ENCODE measurements around the gene CAT.

Gene CAT

DNA sequence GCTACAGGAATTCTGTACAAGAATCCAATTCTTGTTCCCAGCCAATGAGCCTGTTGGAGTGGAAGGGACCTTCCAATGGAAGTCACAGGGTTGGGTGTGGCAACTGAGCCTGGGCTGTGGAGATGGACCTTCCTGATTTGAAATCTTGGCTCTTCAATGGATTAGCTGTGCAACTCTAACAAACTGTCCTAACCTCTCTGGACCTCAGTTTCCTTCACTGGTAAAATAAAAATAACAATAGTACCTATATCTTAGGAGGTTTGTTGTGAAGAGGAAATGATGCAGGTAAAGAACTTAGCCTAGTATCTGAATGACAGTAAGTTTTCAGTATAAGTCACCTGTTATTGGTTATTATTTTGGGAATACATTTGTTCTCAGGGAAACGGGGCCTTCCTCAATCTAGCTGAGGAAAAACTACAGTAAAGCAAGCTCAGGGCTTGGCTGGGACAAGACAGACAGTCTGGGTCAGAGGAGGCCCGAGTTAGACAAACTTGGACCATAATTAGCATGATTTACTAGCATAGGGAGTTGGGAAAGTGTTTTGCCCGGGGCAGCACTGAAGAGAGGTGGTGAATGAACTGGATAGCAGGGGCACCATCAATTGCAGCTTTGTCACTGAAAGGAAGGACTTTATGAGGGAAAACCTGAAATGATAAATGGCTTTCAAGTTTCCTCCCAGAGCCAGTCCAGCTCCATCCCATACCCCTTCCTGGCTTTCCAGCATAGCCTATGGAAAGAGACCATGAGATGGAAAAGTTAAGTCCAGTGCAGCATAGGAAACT, 61.2 kb downstream of the CAT start:
- DNase-seq: no peak

DNA sequence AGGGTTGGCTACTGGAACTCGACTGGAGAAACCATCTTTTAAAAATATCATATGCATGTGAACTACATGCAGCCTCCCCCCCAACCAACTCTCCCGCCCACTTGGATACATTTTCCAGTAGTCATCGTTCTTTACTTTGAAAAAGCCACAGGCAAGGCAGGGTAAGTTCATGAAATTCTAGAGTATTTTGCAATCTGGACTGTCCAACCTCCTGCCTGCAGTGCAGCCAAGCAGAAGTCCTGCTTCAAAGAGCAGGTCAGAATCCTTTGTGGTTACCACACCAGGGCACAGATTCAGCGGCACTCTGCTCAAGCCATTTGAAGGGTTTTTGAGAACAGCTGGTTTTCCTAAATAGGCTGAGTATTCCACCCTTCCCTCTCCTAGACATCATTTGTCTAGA, 62.8 kb downstream of the CAT start:
- DNase-seq: no peak

GRCh38 chr11:34501949-34502348, 63.2 kb downstream of the CAT start:
- DNase-seq: no peak

DNA sequence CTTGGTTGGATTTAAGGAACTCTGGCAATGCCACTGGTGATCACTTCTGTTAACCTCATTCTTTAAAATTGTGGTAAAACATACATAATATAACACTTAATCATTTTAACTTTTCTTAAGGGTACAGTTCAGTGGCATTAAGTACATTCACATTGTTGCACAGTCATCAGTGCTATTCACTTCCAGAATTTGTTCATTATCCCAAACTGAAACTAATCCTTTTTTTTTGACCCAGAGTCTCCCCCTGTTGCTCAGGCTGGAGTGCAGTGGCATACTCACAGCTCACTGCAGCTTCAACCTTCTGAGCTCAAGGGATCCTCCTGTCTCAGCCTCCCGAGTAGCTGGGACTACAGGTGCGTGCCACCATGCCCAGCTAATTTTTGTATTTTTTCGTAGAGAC, 64.2 kb downstream of the CAT start:
- no peak for DNase-seq

DNA sequence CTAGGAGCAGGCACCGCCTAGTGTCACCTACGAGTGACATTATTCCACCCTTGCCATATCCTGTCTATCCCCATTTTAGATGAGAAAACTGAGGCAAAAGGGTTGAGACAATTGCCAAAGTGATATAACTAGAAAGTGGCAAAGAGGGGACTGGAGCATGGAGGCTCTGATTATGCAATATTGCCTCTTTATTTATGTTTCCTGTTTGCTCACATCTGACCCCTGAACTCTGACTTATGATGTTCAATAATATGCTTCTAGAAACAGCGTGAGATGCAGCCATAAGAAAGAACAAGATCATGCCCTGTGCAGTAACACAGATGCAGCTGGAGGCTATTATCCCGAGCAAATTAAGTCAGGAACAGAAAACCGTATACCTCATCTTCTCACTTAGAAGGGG, 67.1 kb downstream of the CAT start:
- DNase-seq: no peak

DNA sequence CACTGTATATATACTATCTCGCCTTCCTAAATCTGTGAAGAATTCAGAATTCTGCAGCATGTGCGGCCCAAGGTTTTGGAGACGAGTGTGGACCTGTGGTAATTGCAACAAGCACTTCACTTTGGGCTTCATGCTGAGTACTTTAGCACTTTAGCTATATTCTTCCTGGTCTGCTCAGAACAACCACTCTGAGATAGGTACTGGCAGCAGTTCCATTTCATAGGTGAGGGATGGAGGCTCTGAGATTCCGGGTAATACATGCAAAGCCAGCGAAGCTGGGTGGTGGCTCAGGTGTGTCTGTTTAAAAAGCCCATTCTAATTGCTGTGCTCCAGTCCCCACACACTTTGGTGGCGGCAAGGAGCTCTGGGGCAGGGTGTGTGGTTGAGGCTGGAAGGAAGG, 68.4 kb downstream of the CAT start:
- DNase-seq: no peak

GRCh38 chr11:34507610-34508009, 68.9 kb downstream of the CAT start:
- no peak for DNase-seq

GRCh38 chr11:34508524-34508923, 69.8 kb downstream of the CAT start:
- DNase-seq: no peak

- DNase-seq: no peak
These were observed 70.7 kb downstream of the CAT start for GRCh38 chr11:34509336-34509876.

DNA sequence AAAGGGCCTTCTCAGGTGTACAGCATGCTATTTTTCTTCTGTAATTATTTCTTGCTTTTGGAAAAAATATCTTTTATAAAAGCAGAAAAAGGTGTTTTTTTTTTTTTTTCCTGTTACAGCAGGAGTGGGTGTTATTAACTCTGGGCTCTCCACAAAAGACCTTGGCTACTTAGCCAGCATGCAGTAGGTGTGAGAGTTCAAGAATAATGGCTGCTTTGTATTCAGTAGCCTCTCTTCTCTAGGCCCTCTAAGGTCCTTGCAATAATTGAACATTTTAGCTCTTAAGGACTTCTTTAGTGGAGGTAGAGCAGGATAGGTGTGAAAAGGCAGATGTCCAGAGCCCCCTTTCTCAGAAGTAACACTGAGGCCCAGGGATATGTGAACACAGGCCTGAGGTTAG, 71.5 kb downstream of the CAT start:
- DNase-seq: no peak

DNA sequence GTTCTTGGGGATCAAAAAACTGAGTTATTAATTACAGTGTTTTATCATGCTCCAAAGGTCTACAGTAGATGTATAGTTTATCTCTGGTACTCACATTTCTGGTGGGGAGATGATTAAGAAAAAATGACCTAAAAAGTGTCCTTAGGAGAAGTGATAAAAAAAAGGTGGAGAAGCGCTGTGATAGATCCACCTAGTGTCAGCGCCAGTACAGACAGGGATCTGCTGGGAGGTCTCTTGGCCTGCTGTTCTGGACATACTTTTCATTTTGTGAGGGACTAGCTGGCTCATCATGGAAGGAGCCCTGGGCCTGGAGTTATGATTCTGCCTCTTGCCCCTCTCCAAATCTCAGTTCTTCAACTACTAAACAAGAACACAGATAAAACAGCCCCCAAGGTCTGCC, 71.9 kb downstream of the CAT start:
- DNase-seq: no peak

- peak; percentile 62 for DNase-seq
These were observed 74.3 kb downstream of the CAT start for GRCh38 chr11:34512840-34513681.

- no peak for DNase-seq
These were observed 75.1 kb downstream of the CAT start, which contains the start of gene ELF5 for GRCh38 chr11:34513682-34514449. Gene ELF5, minus strand, starts transcription at chr11:34513794. Its CDS starts 8,045 bp downstream, at chr11:34505749.

DNA sequence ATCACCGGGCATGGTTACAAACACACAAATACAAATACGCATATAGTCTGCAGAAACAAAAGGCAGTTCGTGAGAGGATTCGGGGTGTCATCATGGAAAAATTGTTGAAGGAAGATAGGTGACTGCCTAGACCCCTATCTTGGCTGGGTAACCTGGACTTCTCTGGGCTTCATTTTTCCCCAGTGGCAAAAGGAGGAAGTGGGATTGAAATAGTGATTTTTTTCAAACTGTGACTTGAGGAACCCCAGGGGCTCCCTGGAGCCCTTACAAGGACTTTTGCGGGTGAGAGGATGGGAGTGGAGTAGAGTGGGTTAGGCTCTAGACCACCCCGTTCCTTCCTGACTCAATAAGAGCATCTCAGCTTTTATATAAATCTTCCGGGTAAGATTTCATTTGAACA, 75.9 kb downstream of the CAT start:
- DNase-seq: no peak

DNA sequence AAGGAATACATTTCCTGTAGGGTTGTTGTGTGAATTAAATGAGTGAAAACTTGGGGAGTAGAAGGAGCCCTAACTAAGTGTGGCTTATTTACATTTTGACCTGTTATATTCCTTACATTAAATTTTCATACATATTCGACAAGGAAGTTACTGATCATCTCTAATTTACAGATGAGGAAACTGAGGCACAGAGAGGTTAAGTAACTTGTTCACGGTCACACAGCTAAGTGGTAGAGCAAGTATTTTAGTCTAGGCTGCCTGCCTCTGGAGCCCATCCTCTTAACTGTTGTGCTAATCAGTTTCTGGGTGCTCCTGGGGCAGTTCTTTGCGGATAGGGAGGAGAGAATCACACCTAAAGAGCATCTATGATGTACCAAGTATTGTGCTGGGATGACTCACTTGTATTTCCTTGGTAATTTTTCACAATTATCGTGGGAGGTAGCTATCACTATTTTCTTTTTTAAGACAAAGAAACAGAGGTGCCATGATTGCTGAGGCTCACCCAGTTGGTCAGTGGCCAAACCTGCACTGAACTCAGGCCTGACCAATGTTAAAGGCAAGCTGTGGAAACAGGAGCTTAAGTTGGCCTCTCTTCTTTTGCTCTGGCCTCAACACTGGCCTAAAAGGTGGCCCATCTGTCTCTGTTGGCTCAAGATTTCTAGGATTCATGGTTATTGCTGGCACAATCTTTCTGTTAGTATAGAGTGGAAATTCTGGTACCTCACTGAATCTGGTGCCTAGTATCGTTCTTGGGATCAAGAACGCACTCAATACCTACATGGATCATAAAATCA, 77.7 kb downstream of the CAT start:
- no peak for DNase-seq

DNA sequence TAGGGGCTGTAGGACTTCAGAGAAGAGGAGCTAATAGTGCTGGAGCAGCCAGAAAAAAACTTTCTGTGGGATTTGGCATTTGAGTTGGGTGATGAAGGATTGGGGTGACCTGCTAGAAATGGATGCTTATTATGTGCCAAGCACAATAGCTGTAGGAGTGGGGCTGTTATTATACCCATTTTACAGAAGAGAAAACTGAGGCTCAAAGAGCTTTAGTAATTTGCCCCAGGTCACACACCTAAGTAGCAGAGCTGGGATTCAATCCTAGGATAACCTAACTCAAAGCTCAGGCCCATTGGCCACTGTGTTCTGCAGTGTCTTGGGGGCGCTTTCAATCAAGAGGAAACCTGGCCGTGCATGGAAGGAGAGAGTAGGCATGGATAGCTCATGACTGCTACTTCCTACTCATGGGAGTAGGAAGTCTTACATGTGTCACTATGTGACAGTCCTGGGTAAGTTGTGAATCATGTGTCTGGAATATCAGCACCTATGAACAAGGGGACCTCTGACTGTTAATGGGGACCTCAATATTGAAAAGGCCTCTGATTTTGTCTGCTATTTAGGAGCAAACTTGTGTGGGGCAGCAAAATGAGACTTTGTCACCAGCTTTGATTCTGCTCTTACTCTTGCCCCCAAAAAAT, 81.0 kb downstream of the CAT start:
- no peak for DNase-seq

- no peak for DNase-seq
These were observed 82.5 kb downstream of the CAT start for GRCh38 chr11:34521265-34521664.

Data from activated CD4-positive, alpha-beta T cell treated with anti-CD3 and anti-CD28 coated beads, Interleukin-2, Interleukin-6, amounts not matched to agents 100 ng/mL and 50 ng/mL, durations not matched to agents 16 hours and 8 hours (primary cell).